ENCODE results near the gene SAP30.

DNA sequence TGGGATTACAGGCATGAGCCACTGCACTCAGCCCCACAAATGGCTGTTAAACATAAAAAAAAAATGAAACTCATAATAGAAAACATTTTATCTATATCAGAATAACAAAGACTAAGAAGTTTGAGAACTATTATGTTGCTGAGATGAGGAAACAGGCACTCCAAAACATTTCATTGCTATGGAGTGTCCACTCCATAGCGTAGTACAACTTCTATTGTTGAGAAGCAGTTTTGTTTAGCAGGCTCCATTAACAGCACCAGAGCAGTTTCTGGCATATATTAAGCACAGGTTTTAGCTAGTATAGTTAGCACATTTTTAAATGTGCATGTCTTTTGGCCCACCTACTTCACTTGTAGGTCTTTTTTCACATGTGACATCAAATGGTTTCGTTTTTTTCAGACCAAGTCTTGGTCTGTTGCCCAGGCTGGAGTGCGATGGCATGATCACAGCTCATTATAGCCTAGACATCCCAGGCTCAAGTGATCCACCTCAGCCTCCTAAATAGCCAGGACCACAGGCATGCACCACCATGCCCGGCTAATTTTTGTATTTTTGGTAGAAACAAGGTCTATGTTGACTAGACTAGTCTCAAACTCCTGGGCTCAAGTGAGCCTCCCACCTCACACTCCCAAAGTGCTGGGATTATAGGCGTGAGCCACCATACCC lies 42.4 kb upstream of the SAP30 start:
- TF ChIP-seq CTCF (IDR thresholded peaks at IDR 0.05) (no peak), EP300 (IDR thresholded peaks at IDR 0.05) (no peak)

Data from gastroesophageal sphincter (tissue), 3 donors.